ENCODE measurements around the gene DUS2. TPM values are rescaled to one million over a fixed set of nuclear protein-coding genes. Genes with fewer than 3 reads are reported as not detected.

The DUS2 gene
- total and polyA plus RNA-seq, 9 of the 15 experiments (the other 6 are each of a cell fraction or from before 2014, with no cell fraction given), result 5.8 to 22.5 (median 20.6) TPM

DNA sequence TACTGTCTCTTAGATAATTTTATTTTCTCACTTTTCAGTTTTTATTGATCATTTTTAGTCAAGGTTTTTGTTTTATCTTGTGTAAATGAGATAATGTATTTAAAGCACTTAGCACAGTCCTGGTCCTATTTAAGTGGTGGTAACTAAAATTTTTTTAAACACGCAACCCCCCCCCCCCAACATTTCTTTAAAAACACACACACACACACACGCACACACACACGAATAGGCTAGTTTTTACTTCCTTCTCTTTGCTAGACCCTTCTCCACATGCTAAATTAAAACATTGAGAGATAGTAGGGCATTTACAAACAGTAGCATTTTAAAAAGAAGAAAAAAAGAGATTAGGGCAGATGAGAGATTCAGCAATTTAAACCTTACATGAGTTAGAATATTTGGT lies 67.0 kb downstream of the DUS2 start (continued):
- TF ChIP-seq, protein P1, sequence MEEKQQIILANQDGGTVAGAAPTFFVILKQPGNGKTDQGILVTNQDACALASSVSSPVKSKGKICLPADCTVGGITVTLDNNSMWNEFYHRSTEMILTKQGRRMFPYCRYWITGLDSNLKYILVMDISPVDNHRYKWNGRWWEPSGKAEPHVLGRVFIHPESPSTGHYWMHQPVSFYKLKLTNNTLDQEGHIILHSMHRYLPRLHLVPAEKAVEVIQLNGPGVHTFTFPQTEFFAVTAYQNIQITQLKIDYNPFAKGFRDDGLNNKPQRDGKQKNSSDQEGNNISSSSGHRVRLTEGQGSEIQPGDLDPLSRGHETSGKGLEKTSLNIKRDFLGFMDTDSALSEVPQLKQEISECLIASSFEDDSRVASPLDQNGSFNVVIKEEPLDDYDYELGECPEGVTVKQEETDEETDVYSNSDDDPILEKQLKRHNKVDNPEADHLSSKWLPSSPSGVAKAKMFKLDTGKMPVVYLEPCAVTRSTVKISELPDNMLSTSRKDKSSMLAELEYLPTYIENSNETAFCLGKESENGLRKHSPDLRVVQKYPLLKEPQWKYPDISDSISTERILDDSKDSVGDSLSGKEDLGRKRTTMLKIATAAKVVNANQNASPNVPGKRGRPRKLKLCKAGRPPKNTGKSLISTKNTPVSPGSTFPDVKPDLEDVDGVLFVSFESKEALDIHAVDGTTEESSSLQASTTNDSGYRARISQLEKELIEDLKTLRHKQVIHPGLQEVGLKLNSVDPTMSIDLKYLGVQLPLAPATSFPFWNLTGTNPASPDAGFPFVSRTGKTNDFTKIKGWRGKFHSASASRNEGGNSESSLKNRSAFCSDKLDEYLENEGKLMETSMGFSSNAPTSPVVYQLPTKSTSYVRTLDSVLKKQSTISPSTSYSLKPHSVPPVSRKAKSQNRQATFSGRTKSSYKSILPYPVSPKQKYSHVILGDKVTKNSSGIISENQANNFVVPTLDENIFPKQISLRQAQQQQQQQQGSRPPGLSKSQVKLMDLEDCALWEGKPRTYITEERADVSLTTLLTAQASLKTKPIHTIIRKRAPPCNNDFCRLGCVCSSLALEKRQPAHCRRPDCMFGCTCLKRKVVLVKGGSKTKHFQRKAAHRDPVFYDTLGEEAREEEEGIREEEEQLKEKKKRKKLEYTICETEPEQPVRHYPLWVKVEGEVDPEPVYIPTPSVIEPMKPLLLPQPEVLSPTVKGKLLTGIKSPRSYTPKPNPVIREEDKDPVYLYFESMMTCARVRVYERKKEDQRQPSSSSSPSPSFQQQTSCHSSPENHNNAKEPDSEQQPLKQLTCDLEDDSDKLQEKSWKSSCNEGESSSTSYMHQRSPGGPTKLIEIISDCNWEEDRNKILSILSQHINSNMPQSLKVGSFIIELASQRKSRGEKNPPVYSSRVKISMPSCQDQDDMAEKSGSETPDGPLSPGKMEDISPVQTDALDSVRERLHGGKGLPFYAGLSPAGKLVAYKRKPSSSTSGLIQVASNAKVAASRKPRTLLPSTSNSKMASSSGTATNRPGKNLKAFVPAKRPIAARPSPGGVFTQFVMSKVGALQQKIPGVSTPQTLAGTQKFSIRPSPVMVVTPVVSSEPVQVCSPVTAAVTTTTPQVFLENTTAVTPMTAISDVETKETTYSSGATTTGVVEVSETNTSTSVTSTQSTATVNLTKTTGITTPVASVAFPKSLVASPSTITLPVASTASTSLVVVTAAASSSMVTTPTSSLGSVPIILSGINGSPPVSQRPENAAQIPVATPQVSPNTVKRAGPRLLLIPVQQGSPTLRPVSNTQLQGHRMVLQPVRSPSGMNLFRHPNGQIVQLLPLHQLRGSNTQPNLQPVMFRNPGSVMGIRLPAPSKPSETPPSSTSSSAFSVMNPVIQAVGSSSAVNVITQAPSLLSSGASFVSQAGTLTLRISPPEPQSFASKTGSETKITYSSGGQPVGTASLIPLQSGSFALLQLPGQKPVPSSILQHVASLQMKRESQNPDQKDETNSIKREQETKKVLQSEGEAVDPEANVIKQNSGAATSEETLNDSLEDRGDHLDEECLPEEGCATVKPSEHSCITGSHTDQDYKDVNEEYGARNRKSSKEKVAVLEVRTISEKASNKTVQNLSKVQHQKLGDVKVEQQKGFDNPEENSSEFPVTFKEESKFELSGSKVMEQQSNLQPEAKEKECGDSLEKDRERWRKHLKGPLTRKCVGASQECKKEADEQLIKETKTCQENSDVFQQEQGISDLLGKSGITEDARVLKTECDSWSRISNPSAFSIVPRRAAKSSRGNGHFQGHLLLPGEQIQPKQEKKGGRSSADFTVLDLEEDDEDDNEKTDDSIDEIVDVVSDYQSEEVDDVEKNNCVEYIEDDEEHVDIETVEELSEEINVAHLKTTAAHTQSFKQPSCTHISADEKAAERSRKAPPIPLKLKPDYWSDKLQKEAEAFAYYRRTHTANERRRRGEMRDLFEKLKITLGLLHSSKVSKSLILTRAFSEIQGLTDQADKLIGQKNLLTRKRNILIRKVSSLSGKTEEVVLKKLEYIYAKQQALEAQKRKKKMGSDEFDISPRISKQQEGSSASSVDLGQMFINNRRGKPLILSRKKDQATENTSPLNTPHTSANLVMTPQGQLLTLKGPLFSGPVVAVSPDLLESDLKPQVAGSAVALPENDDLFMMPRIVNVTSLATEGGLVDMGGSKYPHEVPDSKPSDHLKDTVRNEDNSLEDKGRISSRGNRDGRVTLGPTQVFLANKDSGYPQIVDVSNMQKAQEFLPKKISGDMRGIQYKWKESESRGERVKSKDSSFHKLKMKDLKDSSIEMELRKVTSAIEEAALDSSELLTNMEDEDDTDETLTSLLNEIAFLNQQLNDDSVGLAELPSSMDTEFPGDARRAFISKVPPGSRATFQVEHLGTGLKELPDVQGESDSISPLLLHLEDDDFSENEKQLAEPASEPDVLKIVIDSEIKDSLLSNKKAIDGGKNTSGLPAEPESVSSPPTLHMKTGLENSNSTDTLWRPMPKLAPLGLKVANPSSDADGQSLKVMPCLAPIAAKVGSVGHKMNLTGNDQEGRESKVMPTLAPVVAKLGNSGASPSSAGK (IDR thresholded peaks at IDR 0.05), result no peak
- TF ChIP-seq CHCHD3 (CRISPR knock-in tag; IDR thresholded peaks at IDR 0.05) (no peak), ARID1B (IDR thresholded peaks at IDR 0.05) (peak; percentile 32), FOXA3 (CRISPR knock-in tag; conservative IDR thresholded peaks at IDR 0.05 in 1 of 2, IDR thresholded peaks at IDR 0.05 in 1 of 2) (no peak), POU5F1 (IDR thresholded peaks at IDR 0.05; ENCODE audit: borderline replicate concordance, low read depth, low read length, partially characterized antibody) (no peak), MYBL2 (IDR thresholded peaks at IDR 0.05; ENCODE audit: low read depth) (no peak), MYBL2 (CRISPR knock-in tag; IDR thresholded peaks at IDR 0.05; ENCODE audit: borderline replicate concordance) (no peak), MLLT1 (IDR thresholded peaks at IDR 0.05) (peak in 1 of 2 experiments; percentile 59; a peak in 1 of 4 replicates), CEBPB (tag; IDR thresholded peaks at IDR 0.05) (no peak), SMARCB1 (IDR thresholded peaks at IDR 0.05; ENCODE audit: insufficient read length, low read depth) (no peak), CTBP1 (IDR thresholded peaks at IDR 0.05; ENCODE audit: borderline replicate concordance) (no peak), SMC3 (conservative IDR thresholded peaks at IDR 0.05; ENCODE audit: insufficient read depth, low read depth, low read length) (no peak), RAD51 (IDR thresholded peaks at IDR 0.05; ENCODE audit: borderline replicate concordance, low read depth) (no peak)
- TF ChIP-seq, protein P2, sequence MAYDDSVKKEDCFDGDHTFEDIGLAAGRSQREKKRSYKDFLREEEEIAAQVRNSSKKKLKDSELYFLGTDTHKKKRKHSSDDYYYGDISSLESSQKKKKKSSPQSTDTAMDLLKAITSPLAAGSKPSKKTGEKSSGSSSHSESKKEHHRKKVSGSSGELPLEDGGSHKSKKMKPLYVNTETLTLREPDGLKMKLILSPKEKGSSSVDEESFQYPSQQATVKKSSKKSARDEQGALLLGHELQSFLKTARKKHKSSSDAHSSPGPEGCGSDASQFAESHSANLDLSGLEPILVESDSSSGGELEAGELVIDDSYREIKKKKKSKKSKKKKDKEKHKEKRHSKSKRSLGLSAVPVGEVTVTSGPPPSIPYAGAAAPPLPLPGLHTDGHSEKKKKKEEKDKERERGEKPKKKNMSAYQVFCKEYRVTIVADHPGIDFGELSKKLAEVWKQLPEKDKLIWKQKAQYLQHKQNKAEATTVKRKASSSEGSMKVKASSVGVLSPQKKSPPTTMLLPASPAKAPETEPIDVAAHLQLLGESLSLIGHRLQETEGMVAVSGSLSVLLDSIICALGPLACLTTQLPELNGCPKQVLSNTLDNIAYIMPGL (CRISPR knock-in tag; IDR thresholded peaks at IDR 0.05), result no peak
